CD4-positive, alpha-beta T cell (primary cell): ENCODE measurements around the gene VEPH1. TPM values are rescaled to one million over a fixed set of nuclear protein-coding genes. Genes with fewer than 3 reads are reported as not detected.

ENCODE experiments used
- ATAC-seq: fragments of 200-7000 bp; cut with Tn5 transposase; one replicate; pipeline ENCODE4 v1.10.0; 2022; ENCODE audit warnings: mild to moderate bottlenecking; ENCODE audit not compliant: poor library complexity
- CTCF ChIA-PET: fragments of 350-600 bp; sonication (Branson Sonifier 250); formaldehyde crosslinking; loops from one replicate; lab custom pipeline; 2021; ENCODE audit warnings: antibody characterized with exemption, inconsistent platforms; lab: Charles Lee
- POLR2A ChIA-PET: fragments of 350-600 bp; sonication (Branson Sonifier 250); formaldehyde crosslinking; loops from one replicate; lab custom pipeline; 2021; ENCODE audit warnings: antibody characterized with exemption, inconsistent platforms; lab: Charles Lee
- DNase-seq, 14 experiments: peaks; one replicate each; pipeline ENCODE4 v3.0.0-alpha.2; 2013 to 2020; ENCODE audit warnings: mixed read lengths in 2 of 14
- H3K27ac ChIP-seq, 2 donors: one replicate each; pipeline versions ENCODE4 v1.5.1 to v1.7.0; 2013; ENCODE audit warnings: low read length in 2 of 2, low read depth in 1 of 2, mild to moderate bottlenecking in 1 of 2
- H3K27me3 ChIP-seq, 2 experiments: 1 replicate in 1 of 2; 2 replicates in 1 of 2; pipeline versions ENCODE4 v1.6.1 to v1.7.0; 2013; ENCODE audit warnings: low read length in 2 of 2, control low read depth in 1 of 2, mild to moderate bottlenecking in 1 of 2, moderate library complexity in 1 of 2; ENCODE audit not compliant: insufficient read depth in 2 of 2, control insufficient read depth in 1 of 2
- H3K36me3 ChIP-seq: one replicate; pipeline ENCODE4 v1.6.1; 2013; ENCODE audit warnings: low read length, control low read depth; ENCODE audit not compliant: insufficient read depth
- H3K4me1 ChIP-seq: one replicate; pipeline ENCODE4 v1.6.1; 2013; ENCODE audit warnings: low read length, control low read depth; ENCODE audit not compliant: insufficient read depth
- H3K4me3 ChIP-seq: one replicate; pipeline ENCODE4 v1.5.1; 2013; ENCODE audit warnings: mild to moderate bottlenecking, low read length, moderate library complexity
- H3K9me3 ChIP-seq, 2 experiments: 1 replicate in 1 of 2; 2 replicates in 1 of 2; pipeline versions ENCODE4 v1.6.1 to v1.7.0; 2013; ENCODE audit warnings: low read length in 2 of 2, mild to moderate bottlenecking in 2 of 2, control low read depth in 1 of 2, moderate library complexity in 1 of 2; ENCODE audit not compliant: control insufficient read depth in 1 of 2, insufficient read depth in 1 of 2
- H3K27ac Mint-ChIP-seq: one replicate; pipeline ENCODE4 v1.8.0; 2020; ENCODE audit warnings: mixed read lengths
- H3K27me3 Mint-ChIP-seq: one replicate; pipeline ENCODE4 v1.8.0; 2021; ENCODE audit warnings: mixed read lengths
- H3K36me3 Mint-ChIP-seq: one replicate; pipeline ENCODE4 v1.8.0; 2021; ENCODE audit warnings: low read depth, mixed read lengths
- H3K4me1 Mint-ChIP-seq: one replicate; pipeline ENCODE4 v1.8.0; 2021; ENCODE audit warnings: low read depth, mixed read lengths
- H3K4me3 Mint-ChIP-seq: one replicate; pipeline ENCODE4 v1.8.0; 2020; ENCODE audit warnings: mild to moderate bottlenecking, mixed read lengths
- H3K9me3 Mint-ChIP-seq: one replicate; pipeline ENCODE4 v1.8.0; 2020; ENCODE audit warnings: mixed read lengths
- CTCF ChIP-seq: fragments of 200-600 bp; IDR thresholded peaks from one replicate; pipeline ENCODE4 v1.8.0; 2022; ENCODE audit warnings: antibody characterized with exemption, mild to moderate bottlenecking
- intact Hi-C, 2 experiments: fragments of 100-400 bp; cut with DNase I in 1 of 2; cut with micrococcal nuclease in 1 of 2; formaldehyde crosslinking; loops; one replicate each; pipeline versions ENCODE4 v1.15.1 to v1.9.0; 2023 to 2025; cut with DNase I, micrococcal nuclease
- total RNA-seq, 174 experiments: library from RNA in 2 of 174; stranded (reverse) in 2 of 174; gene quantifications; one replicate each; pipeline ENCODE4 v1.2.3 and lab custom pipeline; 2021 to 2026

VEPH1 gene
- total RNA-seq, 2 experiments from 2014 or later = not detected

- Mint-ChIP-seq H3K27me3 (no peaks in the 10 kb centered on the region), H3K4me3 (no peak overlapping the region), H3K9me3 (no peaks in the 10 kb centered on the region), H3K36me3 (no peaks in the 10 kb centered on the region), H3K4me1 (no peaks in the 10 kb centered on the region), H3K27ac (no peak overlapping the region)
- intact Hi-C loops = no loop called here
- ATAC-seq (no peak), DNase-seq (no peak)
- Histone ChIP-seq H3K36me3 (no peaks in the 10 kb centered on the region), H3K4me3 (no peak overlapping the region), H3K27ac (no peak overlapping the region), H3K4me1 (no peaks in the 10 kb centered on the region), H3K9me3 (no peaks in the 10 kb centered on the region), H3K27me3 (no peaks in the 10 kb centered on the region)
- CTCF ChIA-PET = no interaction called here
- POLR2A ChIA-PET = no interaction called here
- TF ChIP-seq CTCF = no peak
Measured at GRCh38 chr3:157418104-157418503, 85.1 kb downstream of the VEPH1 start.

- ATAC-seq (no peak), DNase-seq (no peak)
- Histone ChIP-seq H3K4me1 (no peaks in the 10 kb centered on the region), H3K9me3 (no peaks in the 10 kb centered on the region), H3K36me3 (no peaks in the 10 kb centered on the region), H3K4me3 (no peak overlapping the region), H3K27ac (no peak overlapping the region), H3K27me3 (no peaks in the 10 kb centered on the region)
- Mint-ChIP-seq H3K4me3 (no peak overlapping the region), H3K4me1 (no peaks in the 10 kb centered on the region), H3K36me3 (no peaks in the 10 kb centered on the region), H3K9me3 (no peaks in the 10 kb centered on the region), H3K27ac (no peak overlapping the region), H3K27me3 (no peaks in the 10 kb centered on the region)
- CTCF ChIA-PET = no interaction called here
- TF ChIP-seq CTCF = no peak
- intact Hi-C loops = no loop called here
- POLR2A ChIA-PET = no interaction called here
Measured at GRCh38 chr3:157417247-157417646, 86.0 kb downstream of the VEPH1 start.

- no peaks in the 10 kb centered on the region for H3K4me1 ChIP-seq
- no peaks in the 10 kb centered on the region for H3K9me3 Mint-ChIP-seq
- no peaks in the 10 kb centered on the region for H3K27me3 Mint-ChIP-seq
- POLR2A ChIA-PET = no interaction called here
- no peaks in the 10 kb centered on the region for H3K36me3 Mint-ChIP-seq
- H3K4me3 Mint-ChIP-seq = no peak overlapping the region
- H3K27ac Mint-ChIP-seq = no peak overlapping the region
- CTCF ChIA-PET = no interaction called here
- no peaks in the 10 kb centered on the region for H3K36me3 ChIP-seq
- no peak overlapping the region for H3K27ac ChIP-seq
- DNase-seq (no peak), ATAC-seq (no peak)
- H3K9me3 ChIP-seq = no peaks in the 10 kb centered on the region
- no peak for TF ChIP-seq CTCF
- H3K4me3 ChIP-seq = no peak overlapping the region
- no peaks in the 10 kb centered on the region for H3K27me3 ChIP-seq
- intact Hi-C loops = no loop called here
- H3K4me1 Mint-ChIP-seq = no peaks in the 10 kb centered on the region
Measured at GRCh38 chr3:157416347-157417087, 86.7 kb downstream of the VEPH1 start.
